ENCODE data around the gene LPIN2. TPM values are rescaled to one million over a fixed set of nuclear protein-coding genes. Genes with fewer than 3 reads are reported as not detected.

Gene LPIN2
- total and polyA plus RNA-seq, 4 donors: 58.6 to 284 (median 103) TPM

DNA sequence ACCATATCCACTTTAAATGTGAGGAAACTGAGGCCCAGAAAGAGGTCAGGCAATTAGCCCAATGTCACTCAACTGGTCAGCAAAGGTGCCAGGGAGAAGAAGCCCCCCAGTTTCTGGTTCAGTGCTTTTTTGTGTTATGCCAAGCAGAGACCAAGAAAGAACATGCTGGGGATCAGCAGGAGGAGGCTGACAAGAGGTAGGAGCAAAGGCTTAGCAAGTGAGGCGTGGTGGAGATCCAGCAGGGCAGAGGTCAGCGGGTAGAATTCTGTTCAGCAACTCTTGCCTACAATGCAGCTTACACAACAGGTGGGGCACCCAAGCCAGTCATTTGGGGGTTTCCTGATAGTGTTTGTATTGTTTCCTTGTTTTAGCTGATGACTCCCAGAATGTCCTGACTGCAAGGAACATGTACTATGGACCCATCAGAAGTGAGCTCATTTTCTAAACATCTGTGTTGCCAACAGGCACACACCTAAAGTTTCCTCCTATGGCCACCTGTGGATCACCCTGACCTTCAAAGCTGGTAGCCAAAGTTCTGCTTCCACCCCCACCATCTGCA lies 28.2 kb downstream of the LPIN2 start:
- no peaks in the 10 kb centered on the region for H3K27me3 ChIP-seq (ENCODE audit: control insufficient read depth in 4 of 4, insufficient read depth in 4 of 4, low read length in 3 of 4)
- DNase-seq (ENCODE audit: low spot score): no peak
- peak overlapping the region in 1 of 2 donors; percentile 86 for H3K9ac ChIP-seq (ENCODE audit: low read depth in 1 of 2, low read length in 2 of 2)
- H3K4me3 ChIP-seq (ENCODE audit: low read depth in 1 of 3, low read length in 3 of 3): no peak overlapping the region
- no peaks in the 10 kb centered on the region for H3K36me3 ChIP-seq (ENCODE audit: control insufficient read depth in 4 of 4, insufficient read depth in 3 of 4, low read depth in 1 of 4, low read length in 3 of 4)
- H3K4me1 ChIP-seq (ENCODE audit: control insufficient read depth in 4 of 4, insufficient read depth in 4 of 4, low read length in 3 of 4): peaks cover 0 to 50% (median 35%) of the 10 kb centered on the region in 4 donors
- 24% methylated on average over 2 of the region's 2 CpGs for WGBS
- no peaks in the 10 kb centered on the region for H3K9me3 ChIP-seq (ENCODE audit: control insufficient read depth in 4 of 4, low read length in 3 of 4)
- H3K27ac ChIP-seq (ENCODE audit: low read depth in 1 of 2, low read length in 2 of 2): peak overlapping the region; percentile 87 to 90
- peak; percentile 38 to 58 for TF ChIP-seq RAD21 (IDR thresholded peaks at IDR 0.05)
- peak; percentile 67 for TF ChIP-seq NR2F2 (IDR thresholded peaks at IDR 0.05)
- peak; percentile 84 for TF ChIP-seq FOXA1 (IDR thresholded peaks at IDR 0.05)
- peak; percentile 89 for TF ChIP-seq HNF4G (IDR thresholded peaks at IDR 0.05)
- TF ChIP-seq, protein P1, sequence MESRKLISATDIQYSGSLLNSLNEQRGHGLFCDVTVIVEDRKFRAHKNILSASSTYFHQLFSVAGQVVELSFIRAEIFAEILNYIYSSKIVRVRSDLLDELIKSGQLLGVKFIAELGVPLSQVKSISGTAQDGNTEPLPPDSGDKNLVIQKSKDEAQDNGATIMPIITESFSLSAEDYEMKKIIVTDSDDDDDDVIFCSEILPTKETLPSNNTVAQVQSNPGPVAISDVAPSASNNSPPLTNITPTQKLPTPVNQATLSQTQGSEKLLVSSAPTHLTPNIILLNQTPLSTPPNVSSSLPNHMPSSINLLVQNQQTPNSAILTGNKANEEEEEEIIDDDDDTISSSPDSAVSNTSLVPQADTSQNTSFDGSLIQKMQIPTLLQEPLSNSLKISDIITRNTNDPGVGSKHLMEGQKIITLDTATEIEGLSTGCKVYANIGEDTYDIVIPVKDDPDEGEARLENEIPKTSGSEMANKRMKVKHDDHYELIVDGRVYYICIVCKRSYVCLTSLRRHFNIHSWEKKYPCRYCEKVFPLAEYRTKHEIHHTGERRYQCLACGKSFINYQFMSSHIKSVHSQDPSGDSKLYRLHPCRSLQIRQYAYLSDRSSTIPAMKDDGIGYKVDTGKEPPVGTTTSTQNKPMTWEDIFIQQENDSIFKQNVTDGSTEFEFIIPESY (IDR thresholded peaks at IDR 0.05): peak; percentile 38
- TF ChIP-seq, protein P2, sequence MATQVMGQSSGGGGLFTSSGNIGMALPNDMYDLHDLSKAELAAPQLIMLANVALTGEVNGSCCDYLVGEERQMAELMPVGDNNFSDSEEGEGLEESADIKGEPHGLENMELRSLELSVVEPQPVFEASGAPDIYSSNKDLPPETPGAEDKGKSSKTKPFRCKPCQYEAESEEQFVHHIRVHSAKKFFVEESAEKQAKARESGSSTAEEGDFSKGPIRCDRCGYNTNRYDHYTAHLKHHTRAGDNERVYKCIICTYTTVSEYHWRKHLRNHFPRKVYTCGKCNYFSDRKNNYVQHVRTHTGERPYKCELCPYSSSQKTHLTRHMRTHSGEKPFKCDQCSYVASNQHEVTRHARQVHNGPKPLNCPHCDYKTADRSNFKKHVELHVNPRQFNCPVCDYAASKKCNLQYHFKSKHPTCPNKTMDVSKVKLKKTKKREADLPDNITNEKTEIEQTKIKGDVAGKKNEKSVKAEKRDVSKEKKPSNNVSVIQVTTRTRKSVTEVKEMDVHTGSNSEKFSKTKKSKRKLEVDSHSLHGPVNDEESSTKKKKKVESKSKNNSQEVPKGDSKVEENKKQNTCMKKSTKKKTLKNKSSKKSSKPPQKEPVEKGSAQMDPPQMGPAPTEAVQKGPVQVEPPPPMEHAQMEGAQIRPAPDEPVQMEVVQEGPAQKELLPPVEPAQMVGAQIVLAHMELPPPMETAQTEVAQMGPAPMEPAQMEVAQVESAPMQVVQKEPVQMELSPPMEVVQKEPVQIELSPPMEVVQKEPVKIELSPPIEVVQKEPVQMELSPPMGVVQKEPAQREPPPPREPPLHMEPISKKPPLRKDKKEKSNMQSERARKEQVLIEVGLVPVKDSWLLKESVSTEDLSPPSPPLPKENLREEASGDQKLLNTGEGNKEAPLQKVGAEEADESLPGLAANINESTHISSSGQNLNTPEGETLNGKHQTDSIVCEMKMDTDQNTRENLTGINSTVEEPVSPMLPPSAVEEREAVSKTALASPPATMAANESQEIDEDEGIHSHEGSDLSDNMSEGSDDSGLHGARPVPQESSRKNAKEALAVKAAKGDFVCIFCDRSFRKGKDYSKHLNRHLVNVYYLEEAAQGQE (IDR thresholded peaks at IDR 0.05): peak; percentile 55
- TF ChIP-seq, protein P3, sequence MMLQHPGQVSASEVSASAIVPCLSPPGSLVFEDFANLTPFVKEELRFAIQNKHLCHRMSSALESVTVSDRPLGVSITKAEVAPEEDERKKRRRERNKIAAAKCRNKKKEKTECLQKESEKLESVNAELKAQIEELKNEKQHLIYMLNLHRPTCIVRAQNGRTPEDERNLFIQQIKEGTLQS (IDR thresholded peaks at IDR 0.05): peak; percentile 93
- TF ChIP-seq, protein P4, sequence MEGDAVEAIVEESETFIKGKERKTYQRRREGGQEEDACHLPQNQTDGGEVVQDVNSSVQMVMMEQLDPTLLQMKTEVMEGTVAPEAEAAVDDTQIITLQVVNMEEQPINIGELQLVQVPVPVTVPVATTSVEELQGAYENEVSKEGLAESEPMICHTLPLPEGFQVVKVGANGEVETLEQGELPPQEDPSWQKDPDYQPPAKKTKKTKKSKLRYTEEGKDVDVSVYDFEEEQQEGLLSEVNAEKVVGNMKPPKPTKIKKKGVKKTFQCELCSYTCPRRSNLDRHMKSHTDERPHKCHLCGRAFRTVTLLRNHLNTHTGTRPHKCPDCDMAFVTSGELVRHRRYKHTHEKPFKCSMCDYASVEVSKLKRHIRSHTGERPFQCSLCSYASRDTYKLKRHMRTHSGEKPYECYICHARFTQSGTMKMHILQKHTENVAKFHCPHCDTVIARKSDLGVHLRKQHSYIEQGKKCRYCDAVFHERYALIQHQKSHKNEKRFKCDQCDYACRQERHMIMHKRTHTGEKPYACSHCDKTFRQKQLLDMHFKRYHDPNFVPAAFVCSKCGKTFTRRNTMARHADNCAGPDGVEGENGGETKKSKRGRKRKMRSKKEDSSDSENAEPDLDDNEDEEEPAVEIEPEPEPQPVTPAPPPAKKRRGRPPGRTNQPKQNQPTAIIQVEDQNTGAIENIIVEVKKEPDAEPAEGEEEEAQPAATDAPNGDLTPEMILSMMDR (IDR thresholded peaks at IDR 0.05; ENCODE audit: low read depth, low read length, missing input control): no peak
- no peak for TF ChIP-seq GABPA (IDR thresholded peaks at IDR 0.05 in 1 of 2, conservative IDR thresholded peaks at IDR 0.05 in 1 of 2)
- TF ChIP-seq, protein P5, sequence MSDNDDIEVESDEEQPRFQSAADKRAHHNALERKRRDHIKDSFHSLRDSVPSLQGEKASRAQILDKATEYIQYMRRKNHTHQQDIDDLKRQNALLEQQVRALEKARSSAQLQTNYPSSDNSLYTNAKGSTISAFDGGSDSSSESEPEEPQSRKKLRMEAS (IDR thresholded peaks at IDR 0.05): peak; percentile 80
- peak; percentile 95 to 96 for TF ChIP-seq JUND (IDR thresholded peaks at IDR 0.05)
- TF ChIP-seq YY1 (IDR thresholded peaks at IDR 0.05): peak; percentile 72
- peak; percentile 93 for TF ChIP-seq RXRA (IDR thresholded peaks at IDR 0.05)
- peak in 1 of 2 donors; percentile 44 for TF ChIP-seq EGR1 (IDR thresholded peaks at IDR 0.05; ENCODE audit: low read depth in 2 of 2)
- TF ChIP-seq FOXA2 (IDR thresholded peaks at IDR 0.05): peak; percentile 43
- TF ChIP-seq HNF4A (conservative IDR thresholded peaks at IDR 0.05): peak; percentile 89 to 94
- no peak for TF ChIP-seq TAF1 (conservative IDR thresholded peaks at IDR 0.05)
- TF ChIP-seq SP1 (IDR thresholded peaks at IDR 0.05): peak; percentile 99
